Fibroblast of the aortic adventitia (primary cell): Measurements from ENCODE around the gene SLC17A4. TPM values are rescaled to one million over a fixed set of nuclear protein-coding genes. Genes with fewer than 3 reads are reported as not detected.
"Not testable (repeated sequence)": the region's sequence is repeated elsewhere in the genome, so short reads cannot be mapped to it uniquely, and the experiment has no call there.

Experiments used
- DNase-seq: peaks from one replicate; pipeline ENCODE4 v3.0.0-alpha.2; 2010; ENCODE audit warnings: low read depth
- H3K4me3 ChIP-seq: 2 replicates; pipeline ENCODE4 v1.5.1; 2011; ENCODE audit warnings: low read depth, mild to moderate bottlenecking, control low read depth, low read length, moderate library complexity
- CTCF ChIP-seq: IDR thresholded peaks from 2 replicates; pipeline ENCODE4 v1.5.1; 2011; ENCODE audit warnings: mild to moderate bottlenecking, low read length, control low read depth, inconsistent platforms; ENCODE audit not compliant: insufficient read depth
- total RNA-seq: library from RNA; depleted of rRNA; stranded (reverse); fragments of >200 nt; gene quantifications from 2 replicates; pipeline ENCODE4 v1.2.3, GENCODE V29; 2012; ENCODE audit warnings: low replicate concordance

Gene SLC17A4
- total RNA-seq, 1 donor = not detected

GRCh38 chr6:25735261-25735660 lies 19.3 kb upstream of the SLC17A4 start:
- no peak for TF ChIP-seq CTCF
- H3K4me3 ChIP-seq = no peak overlapping the region
- no peak for DNase-seq

GRCh38 chr6:25743868-25744267 lies 10.7 kb upstream of the SLC17A4 start:
- H3K4me3 ChIP-seq = no peak overlapping the region
- TF ChIP-seq CTCF = no peak
- no peak for DNase-seq

- DNase-seq = no peak
- no peak for TF ChIP-seq CTCF
- no peak overlapping the region for H3K4me3 ChIP-seq
These were observed 8.7 kb upstream of the SLC17A4 start for GRCh38 chr6:25745836-25746235.

GRCh38 chr6:25746968-25747367 lies 7.6 kb upstream of the SLC17A4 start:
- TF ChIP-seq CTCF = no peak
- H3K4me3 ChIP-seq = no peak overlapping the region
- no peak for DNase-seq

- TF ChIP-seq CTCF = no peak
- no peak for DNase-seq
- no peak overlapping the region for H3K4me3 ChIP-seq
These were observed 7.1 kb upstream of the SLC17A4 start for GRCh38 chr6:25747477-25747876.

GRCh38 chr6:25748049-25748448 lies 6.5 kb upstream of the SLC17A4 start:
- DNase-seq = no peak
- no peak overlapping the region for H3K4me3 ChIP-seq
- TF ChIP-seq CTCF = no peak

- DNase-seq, H3K4me3 ChIP-seq: not testable (repeated sequence)
These were observed 5.7 kb upstream of the SLC17A4 start for GRCh38 chr6:25748601-25749517.
